Measurements from ENCODE around the gene LSM14A. TPM values are rescaled to one million over a fixed set of nuclear protein-coding genes. Genes with fewer than 3 reads are reported as not detected.
"Not testable (repeated sequence)": the region's sequence is repeated elsewhere in the genome, so short reads cannot be mapped to it uniquely, and the experiment has no call there.

Gene LSM14A
- 100 to 1,000 TPM in 1 of 2 donors, 10 to 100 TPM in 1; 93.2 to 109 TPM for total RNA-seq
- long read RNA-seq, donor 1, transcript LSM14A-203 (10 exons, 3,596 nt), result minor isoform, 11 of 44 reads
- long read RNA-seq, donor 1, transcript LSM14A-201 (11 exons, 3,424 nt), result major isoform, 20 of 44 reads
- long read RNA-seq, donor 1, partial matches to known transcripts, result 2 of 44 reads
- long read RNA-seq, donor 1, other reads (novel, unspliced or antisense), result 11 of 44 reads
- long read RNA-seq, donor 2, transcript LSM14A-203 (10 exons, 3,596 nt), result major isoform, 32 of 90 reads
- long read RNA-seq, donor 2, transcript LSM14A-201 (11 exons, 3,424 nt), result minor isoform, 25 of 90 reads
- long read RNA-seq, donor 2, partial matches to known transcripts, result 19 of 90 reads
- long read RNA-seq, donor 2, other reads (novel, unspliced or antisense), result 11 of 90 reads

GRCh38 chr19:34171877-34172660, at the start of gene LSM14A:
TSS of gene LSM14A (plus strand) at chr19:34172504. CDS start at chr19:34172643, 139 bp downstream.
- intact Hi-C loops (cut with DNase I), result loop anchor here in 1 of 2 donors (5.0 kb wide), 1 partner anchor 450 kb away; no protein-coding TSS in a partner anchor
- peak; percentile 98 for DNase-seq (ENCODE audit: low spot score)

- intact Hi-C loops (cut with DNase I), result no loop called here
- DNase-seq (ENCODE audit: low spot score), result no peak
Measured at GRCh38 chr19:34124828-34125227, 47.5 kb upstream of the LSM14A start.

- no peak for DNase-seq (ENCODE audit: low spot score)
- intact Hi-C loops (cut with DNase I), result no loop called here
Measured at GRCh38 chr19:34126966-34127365, 45.3 kb upstream of the LSM14A start.

GRCh38 chr19:34127684-34128189, 44.6 kb upstream of the LSM14A start:
- DNase-seq (ENCODE audit: low spot score), result no peak
- intact Hi-C loops (cut with DNase I), result no loop called here

GRCh38 chr19:34128558-34129250, 43.6 kb upstream of the LSM14A start:
- DNase-seq (ENCODE audit: low spot score), result no peak
- intact Hi-C loops (cut with DNase I), result no loop called here

- intact Hi-C loops (cut with DNase I), result no loop called here
- no peak for DNase-seq (ENCODE audit: low spot score)
Measured at GRCh38 chr19:34131100-34131499, 41.2 kb upstream of the LSM14A start.

GRCh38 chr19:34132145-34132544, 40.2 kb upstream of the LSM14A start:
- DNase-seq (ENCODE audit: low spot score); intact Hi-C loops (cut with DNase I): not testable (repeated sequence)

GRCh38 chr19:34132706-34133105, 39.6 kb upstream of the LSM14A start:
- DNase-seq (ENCODE audit: low spot score); intact Hi-C loops (cut with DNase I): not testable (repeated sequence)

- intact Hi-C loops (cut with DNase I), result loop anchor here in 1 of 2 donors (2.0 kb wide), 1 partner anchor 70 kb away; no protein-coding TSS in a partner anchor
- DNase-seq (ENCODE audit: low spot score), result peak; percentile 95
Measured at GRCh38 chr19:34134190-34135053, 37.9 kb upstream of the LSM14A start.

- intact Hi-C loops (cut with DNase I), result loop anchor here in 1 of 2 donors (2.0 kb wide), 1 partner anchor 70 kb away; no protein-coding TSS in a partner anchor
- DNase-seq (ENCODE audit: low spot score), result no peak
Measured at GRCh38 chr19:34135054-34135800, 37.1 kb upstream of the LSM14A start.

- DNase-seq (ENCODE audit: low spot score), result no peak
- intact Hi-C loops (cut with DNase I), result loop anchor here in 1 of 2 donors (2.0 kb wide), 1 partner anchor 71 kb away; no protein-coding TSS in a partner anchor
Measured at GRCh38 chr19:34135821-34136611, 36.3 kb upstream of the LSM14A start.

- intact Hi-C loops (cut with DNase I), result no loop called here
- no peak for DNase-seq (ENCODE audit: low spot score)
Measured at GRCh38 chr19:34141025-34141424, 31.3 kb upstream of the LSM14A start.

GRCh38 chr19:34142440-34142839, 29.9 kb upstream of the LSM14A start:
- no peak for DNase-seq (ENCODE audit: low spot score)
- intact Hi-C loops (cut with DNase I), result no loop called here

- intact Hi-C loops (cut with DNase I), result no loop called here
- DNase-seq (ENCODE audit: low spot score), result no peak
Measured at GRCh38 chr19:34145741-34146202, 26.5 kb upstream of the LSM14A start.

- intact Hi-C loops (cut with DNase I), result no loop called here
- no peak for DNase-seq (ENCODE audit: low spot score)
Measured at GRCh38 chr19:34148658-34149185, 23.6 kb upstream of the LSM14A start.

- no peak for DNase-seq (ENCODE audit: low spot score)
- intact Hi-C loops (cut with DNase I), result no loop called here
Measured at GRCh38 chr19:34149873-34150272, 22.4 kb upstream of the LSM14A start.

- no peak for DNase-seq (ENCODE audit: low spot score)
- intact Hi-C loops (cut with DNase I), result no loop called here
Measured at GRCh38 chr19:34150558-34150957, 21.7 kb upstream of the LSM14A start.
